ENCODE results near the gene HAUS3. TPM values are rescaled to one million over a fixed set of nuclear protein-coding genes. Genes with fewer than 3 reads are reported as not detected.
A peak's percentile ranks its signal among the peaks of the same experiment; 100 is the strongest.

The HAUS3 gene
- total and polyA plus RNA-seq, 2 of the 8 experiments (the other 6 are each of a cell fraction or from before 2014, with no cell fraction given): 3.2 to 14.8 TPM

- Histone ChIP-seq H3K27me3 (replicated peaks in 1 of 4; ENCODE audit: control insufficient read depth in 3 of 4, extremely low read depth in 1 of 4, insufficient read depth in 3 of 4, low read length in 3 of 4) (no peaks in the 10 kb centered on the region), H3K27ac (ENCODE audit: low read depth, low read length) (no peak overlapping the region), H3K9ac (replicated peaks in 1 of 4; ENCODE audit: extremely low read depth in 1 of 4, low read depth in 3 of 4, low read length in 3 of 4) (no peak overlapping the region), H2AFZ (ENCODE audit: low read length) (no peak overlapping the region), H3K14ac (ENCODE audit: insufficient read length) (no peak overlapping the region), H3K23me2 (ENCODE audit: low read depth, low read length) (no peaks in the 10 kb centered on the region), H3K56ac (replicated peaks; ENCODE audit: insufficient read length, low read depth, low read length) (no peak overlapping the region), H3K4me1 (replicated peaks in 1 of 4; ENCODE audit: control insufficient read depth in 3 of 4, insufficient read depth in 4 of 4, low read length in 3 of 4) (peaks cover 0 to 10% (median 7%) of the 10 kb centered on the region in 4 experiments; a peak in 5 of 7 replicates), H3K36me3 (ENCODE audit: control insufficient read depth in 2 of 4, insufficient read depth in 4 of 4, low read length in 3 of 4) (no peaks in the 10 kb centered on the region), H2AK5ac (ENCODE audit: low read depth, low read length) (no peak overlapping the region), H2BK15ac (ENCODE audit: low read length) (0 out of 2 replicates have a peak overlapping the region, but pooled peaks have one; percentile 40), H4K91ac (replicated peaks; ENCODE audit: insufficient read length, low read length) (peak overlapping the region; percentile 42), H4K5ac (ENCODE audit: insufficient read length, low read depth, low read length) (no peak overlapping the region), H3K4ac (replicated peaks; ENCODE audit: insufficient read length, low read depth, low read length) (no peak overlapping the region), H2BK120ac (replicated peaks; ENCODE audit: low read depth, low read length) (no peak overlapping the region), H4K20me1 (replicated peaks in 1 of 2; ENCODE audit: control insufficient read depth in 1 of 2, insufficient read depth in 2 of 2, low read length in 2 of 2) (peaks cover 0 to 1% of the 10 kb centered on the region in 2 experiments), H3K79me2 (ENCODE audit: control insufficient read depth in 1 of 2, insufficient read depth in 2 of 2, low read length in 2 of 2) (no peaks in the 10 kb centered on the region), H3K23ac (ENCODE audit: insufficient read length) (no peak overlapping the region), H3K4me2 (ENCODE audit: insufficient read depth in 1 of 2, low read depth in 2 of 2, low read length in 2 of 2) (no peak overlapping the region), H3K9me3 (ENCODE audit: insufficient read depth in 2 of 2, low read depth in 1 of 2, low read length in 1 of 2) (no peaks in the 10 kb centered on the region), H3K79me1 (ENCODE audit: low read depth, low read length) (no peaks in the 10 kb centered on the region), H3K18ac (ENCODE audit: extremely low read depth, low read length) (no peak overlapping the region), H2BK12ac (ENCODE audit: low read depth, low read length) (peak overlapping the region; percentile 60; the same call in 1 of the 2 replicates), H2BK20ac (ENCODE audit: low read length) (no peak overlapping the region), H3K4me3 (ENCODE audit: extremely low read depth in 1 of 4, insufficient read depth in 2 of 4, low read depth in 3 of 4, low read length in 4 of 4) (no peak overlapping the region), H4K8ac (ENCODE audit: extremely low read depth, insufficient read depth, low read length) (no peak overlapping the region), H2BK5ac (ENCODE audit: low read depth, low read length) (no peak overlapping the region)
- no peak for TF ChIP-seq NRF1 (IDR thresholded peaks at IDR 0.05; ENCODE audit: low read depth, low read length)
- TF ChIP-seq MAX (IDR thresholded peaks at IDR 0.05): no peak
- TF ChIP-seq PHF8 (conservative IDR thresholded peaks at IDR 0.05; ENCODE audit: low read depth, low read length): no peak
- no peak for TF ChIP-seq TAF7 (optimal IDR thresholded peaks at IDR 0.05; ENCODE audit: borderline replicate concordance, low read depth, low read length)
- no peak for TF ChIP-seq KDM5A (IDR thresholded peaks at IDR 0.05; ENCODE audit: low read length)
- no peak for TF ChIP-seq POLR2A (IDR thresholded peaks at IDR 0.05; ENCODE audit: control extremely low read depth in 1 of 2, low read depth in 2 of 2, low read length in 2 of 2)
- no peak for TF ChIP-seq SP1 (IDR thresholded peaks at IDR 0.05; ENCODE audit: low read depth, low read length)
- TF ChIP-seq CEBPB (IDR thresholded peaks at IDR 0.05; ENCODE audit: low read depth, low read length): no peak
- TF ChIP-seq TBP (IDR thresholded peaks at IDR 0.05; ENCODE audit: low read depth, low read length): no peak
- TF ChIP-seq SRF (IDR thresholded peaks at IDR 0.05; ENCODE audit: low read depth, low read length): no peak
- TF ChIP-seq EP300 (IDR thresholded peaks at IDR 0.05; ENCODE audit: borderline replicate concordance in 1 of 2, low read depth in 2 of 2, low read length in 2 of 2): no peak
- TF ChIP-seq GABPA (IDR thresholded peaks at IDR 0.05; ENCODE audit: borderline replicate concordance, insufficient read depth, low read length): no peak
- TF ChIP-seq TEAD4 (IDR thresholded peaks at IDR 0.05; ENCODE audit: low read depth, low read length): no peak
- no peak for FAIRE-seq
- ChIA-PET CTCF (ENCODE audit: partially characterized antibody) (interaction anchor here (1.0 to 1.8 kb wide), 4 partner anchors 17 to 50 kb away, joined by 3 to 6 read pairs (median 3); no protein-coding TSS in a partner anchor), POLR2A (ENCODE audit: partially characterized antibody) (no interaction called here)
- 88 to 100% methylated on average over 1 to 12 of the region's 12 CpGs for WGBS, 2 experiments (ENCODE audit: extremely low coverage in 1 of 2, insufficient coverage in 1 of 2, insufficient read length in 1 of 2, insufficient replicate concordance in 2 of 2, low coverage in 1 of 2, low lambda C conversion rate in 2 of 2, missing lambda C conversion rate in 1 of 2)
- no peak for DNase-seq (ENCODE audit: low read depth in 1 of 2, low spot score in 2 of 2)
Measured at GRCh38 chr4:2269618-2270163, 27.8 kb upstream of the HAUS3 start.
